WERI-Rb-1 (cell line): ENCODE data around the gene BCAP31.

Source experiments
- DNase-seq: peaks from one replicate; pipeline ENCODE4 v3.0.0-alpha.2; 2020
- H3K27ac ChIP-seq: fragments of 250-450 bp; sonication (Bioruptor Pico); 2 replicates; pipeline ENCODE4 v1.5.1; 2020; ENCODE audit warnings: mild to moderate bottlenecking, moderate library complexity
- H3K27me3 ChIP-seq: fragments of 250-450 bp; sonication (Bioruptor Pico); 2 replicates; pipeline ENCODE4 v1.5.1; 2021; ENCODE audit warnings: mild to moderate bottlenecking, low read depth, moderate library complexity; ENCODE audit not compliant: insufficient read depth, severe bottlenecking
- H3K36me3 ChIP-seq: fragments of 250-450 bp; sonication (Bioruptor Pico); 2 replicates; pipeline ENCODE4 v1.5.1; 2020; ENCODE audit warnings: mild to moderate bottlenecking, moderate library complexity
- H3K4me3 ChIP-seq: 2 replicates; pipeline ENCODE4 v1.5.1; 2011; ENCODE audit warnings: low read depth, mild to moderate bottlenecking, control low read depth, low read length
- H3K9me3 ChIP-seq: fragments of 250-450 bp; sonication (Bioruptor Pico); 2 replicates; pipeline ENCODE4 v1.5.1; 2021; ENCODE audit warnings: mild to moderate bottlenecking, moderate library complexity; ENCODE audit not compliant: severe bottlenecking
- TF ChIP-seq, protein P1 (sequence below): IDR thresholded peaks from 2 replicates; pipeline ENCODE4 v1.5.1; 2011; ENCODE audit warnings: low read depth, mild to moderate bottlenecking, control low read depth, inconsistent platforms, low read length

The BCAP31 gene

DNA sequence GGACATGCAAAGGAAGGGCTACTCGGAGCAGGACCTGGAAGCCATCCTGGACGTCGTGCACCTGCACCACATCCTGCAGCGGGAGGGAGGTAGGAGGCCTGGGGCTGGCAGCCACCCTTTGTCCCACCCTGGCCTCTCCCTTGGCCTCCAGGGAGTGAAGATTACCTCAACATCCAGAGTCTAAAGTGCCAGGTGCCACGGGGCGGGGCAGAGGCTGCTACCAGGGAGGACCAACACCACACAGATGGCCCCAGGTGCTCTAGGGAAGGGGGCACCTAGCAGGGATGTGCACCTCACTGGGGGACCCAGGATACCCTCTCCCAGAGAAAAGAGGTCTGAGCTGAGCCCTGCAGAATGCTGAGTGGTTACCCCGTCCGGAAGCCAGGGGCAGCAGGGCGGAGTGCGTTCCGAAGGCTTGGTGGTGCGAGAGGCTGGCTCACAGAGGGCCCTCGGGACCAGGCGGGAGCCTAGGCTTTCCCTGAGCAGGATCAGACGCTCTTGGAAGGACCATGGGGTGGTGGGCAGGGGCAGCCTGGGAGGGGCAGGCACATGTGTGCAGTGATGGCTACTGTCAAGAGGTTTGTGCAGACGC, 16.5 kb upstream of the BCAP31 start:
- Histone ChIP-seq H3K36me3 (peaks cover 10% of the 10 kb centered on the region), H3K27ac (no peak overlapping the region), H3K9me3 (no peaks in the 10 kb centered on the region), H3K27me3 (peaks cover 5% of the 10 kb centered on the region), H3K4me3 (no peak overlapping the region)
- TF ChIP-seq, protein P1, sequence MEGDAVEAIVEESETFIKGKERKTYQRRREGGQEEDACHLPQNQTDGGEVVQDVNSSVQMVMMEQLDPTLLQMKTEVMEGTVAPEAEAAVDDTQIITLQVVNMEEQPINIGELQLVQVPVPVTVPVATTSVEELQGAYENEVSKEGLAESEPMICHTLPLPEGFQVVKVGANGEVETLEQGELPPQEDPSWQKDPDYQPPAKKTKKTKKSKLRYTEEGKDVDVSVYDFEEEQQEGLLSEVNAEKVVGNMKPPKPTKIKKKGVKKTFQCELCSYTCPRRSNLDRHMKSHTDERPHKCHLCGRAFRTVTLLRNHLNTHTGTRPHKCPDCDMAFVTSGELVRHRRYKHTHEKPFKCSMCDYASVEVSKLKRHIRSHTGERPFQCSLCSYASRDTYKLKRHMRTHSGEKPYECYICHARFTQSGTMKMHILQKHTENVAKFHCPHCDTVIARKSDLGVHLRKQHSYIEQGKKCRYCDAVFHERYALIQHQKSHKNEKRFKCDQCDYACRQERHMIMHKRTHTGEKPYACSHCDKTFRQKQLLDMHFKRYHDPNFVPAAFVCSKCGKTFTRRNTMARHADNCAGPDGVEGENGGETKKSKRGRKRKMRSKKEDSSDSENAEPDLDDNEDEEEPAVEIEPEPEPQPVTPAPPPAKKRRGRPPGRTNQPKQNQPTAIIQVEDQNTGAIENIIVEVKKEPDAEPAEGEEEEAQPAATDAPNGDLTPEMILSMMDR, result no peak
- DNase-seq, result no peak

DNA sequence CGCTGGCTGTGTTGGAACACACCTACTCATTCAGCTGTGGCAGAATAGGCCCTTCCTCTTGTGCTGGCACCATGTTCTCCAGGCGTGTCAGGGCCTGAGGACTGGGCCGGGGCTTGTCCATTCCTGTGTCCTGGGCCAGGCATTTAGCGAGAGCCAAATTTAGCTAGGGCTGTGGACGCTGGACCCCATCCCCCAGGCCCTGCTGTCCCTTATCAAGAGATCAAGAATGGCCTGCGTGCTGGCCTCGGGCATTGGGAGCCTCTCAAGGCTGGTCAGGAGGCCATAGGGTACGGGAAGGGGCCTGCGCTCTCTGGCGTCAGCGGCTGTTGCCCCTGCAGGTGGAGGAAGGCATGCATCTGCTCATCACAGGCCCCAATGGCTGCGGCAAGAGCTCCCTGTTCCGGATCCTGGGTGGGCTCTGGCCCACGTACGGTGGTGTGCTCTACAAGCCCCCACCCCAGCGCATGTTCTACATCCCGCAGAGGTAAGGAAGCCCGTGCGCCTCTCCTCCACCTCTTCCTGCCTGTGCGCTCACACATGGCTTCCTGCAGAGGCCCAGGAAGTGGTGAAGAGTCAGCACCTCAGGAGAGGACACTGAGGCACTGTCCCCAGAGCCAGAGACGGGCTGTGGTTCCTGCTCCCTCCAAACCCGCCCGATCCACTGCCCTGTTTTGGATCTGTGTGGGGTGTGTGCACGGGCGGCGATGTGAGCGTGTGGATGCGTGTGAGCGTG, 15.7 kb upstream of the BCAP31 start:
- Histone ChIP-seq H3K36me3 (peaks cover 10% of the 10 kb centered on the region), H3K27ac (no peak overlapping the region), H3K9me3 (no peaks in the 10 kb centered on the region), H3K4me3 (no peak overlapping the region), H3K27me3 (peaks cover 5% of the 10 kb centered on the region)
- no peak for DNase-seq
- TF ChIP-seq, protein P1, result no peak

DNA sequence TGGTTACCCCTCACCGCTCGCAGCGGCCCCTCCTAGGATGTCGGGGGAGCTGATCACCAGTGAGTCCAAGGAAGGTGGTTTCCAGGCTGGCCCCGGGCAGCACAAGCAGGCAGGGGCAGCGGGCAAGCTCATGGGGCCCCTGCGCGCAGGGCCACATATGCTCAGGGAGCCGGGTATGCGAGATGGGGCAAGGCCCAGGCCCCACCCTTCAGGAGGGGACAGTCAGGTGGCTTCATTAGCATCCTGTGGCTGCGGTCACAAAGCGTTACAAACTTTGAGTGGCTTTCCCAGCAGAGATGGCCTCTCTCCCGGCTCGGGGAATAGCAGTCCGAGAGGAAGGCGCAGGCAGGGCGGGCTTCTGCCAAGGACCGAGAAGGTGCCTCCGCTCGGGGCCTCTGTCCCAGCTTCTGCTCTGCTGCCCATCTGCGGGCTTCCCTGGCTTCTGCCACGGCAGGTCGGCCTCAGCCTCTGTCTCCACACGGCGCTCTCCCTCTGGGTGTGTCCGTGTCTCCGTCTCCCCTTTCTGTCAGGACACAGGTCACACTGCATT, 13.9 kb upstream of the BCAP31 start:
- no peak for DNase-seq
- H3K27ac ChIP-seq, result no peak overlapping the region
- TF ChIP-seq, protein P1, result no peak

DNA sequence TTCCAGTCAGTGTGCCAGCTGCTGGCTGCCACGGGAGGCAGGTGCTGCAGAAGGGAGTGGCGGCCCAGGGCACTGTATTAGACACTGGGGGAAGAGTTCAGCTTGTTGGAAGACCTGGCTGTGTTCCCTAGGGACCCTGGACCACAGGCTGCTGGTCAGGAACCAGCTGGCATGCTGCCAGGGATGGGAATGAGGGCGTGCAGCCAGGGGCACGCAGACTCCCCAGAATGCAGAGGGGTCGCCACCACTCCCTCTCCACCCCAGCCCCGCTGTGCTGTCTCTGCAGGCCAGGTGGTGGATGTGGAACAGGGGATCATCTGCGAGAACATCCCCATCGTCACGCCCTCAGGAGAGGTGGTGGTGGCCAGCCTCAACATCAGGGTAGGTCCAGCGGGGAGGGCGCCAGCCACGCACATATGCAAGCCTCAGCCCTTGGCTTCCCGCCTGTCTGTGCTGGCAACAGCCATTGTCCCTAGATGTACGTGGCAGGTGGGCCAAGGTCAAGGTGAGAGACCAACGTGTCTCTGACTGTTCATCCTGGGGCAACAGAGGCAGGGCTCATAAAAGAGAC, 12.8 kb upstream of the BCAP31 start:
- no peak for DNase-seq
- TF ChIP-seq, protein P1, result no peak
- Histone ChIP-seq H3K27ac (no peak overlapping the region), H3K36me3 (peaks cover 11% of the 10 kb centered on the region), H3K27me3 (peaks cover 7% of the 10 kb centered on the region), H3K4me3 (no peak overlapping the region), H3K9me3 (no peaks in the 10 kb centered on the region)

More for the DNA sequence above, 13.9 kb upstream of the BCAP31 start:
- Histone ChIP-seq H3K27me3 (peaks cover 7% of the 10 kb centered on the region), H3K4me3 (no peak overlapping the region), H3K36me3 (peaks cover 10% of the 10 kb centered on the region), H3K9me3 (no peaks in the 10 kb centered on the region)

DNA sequence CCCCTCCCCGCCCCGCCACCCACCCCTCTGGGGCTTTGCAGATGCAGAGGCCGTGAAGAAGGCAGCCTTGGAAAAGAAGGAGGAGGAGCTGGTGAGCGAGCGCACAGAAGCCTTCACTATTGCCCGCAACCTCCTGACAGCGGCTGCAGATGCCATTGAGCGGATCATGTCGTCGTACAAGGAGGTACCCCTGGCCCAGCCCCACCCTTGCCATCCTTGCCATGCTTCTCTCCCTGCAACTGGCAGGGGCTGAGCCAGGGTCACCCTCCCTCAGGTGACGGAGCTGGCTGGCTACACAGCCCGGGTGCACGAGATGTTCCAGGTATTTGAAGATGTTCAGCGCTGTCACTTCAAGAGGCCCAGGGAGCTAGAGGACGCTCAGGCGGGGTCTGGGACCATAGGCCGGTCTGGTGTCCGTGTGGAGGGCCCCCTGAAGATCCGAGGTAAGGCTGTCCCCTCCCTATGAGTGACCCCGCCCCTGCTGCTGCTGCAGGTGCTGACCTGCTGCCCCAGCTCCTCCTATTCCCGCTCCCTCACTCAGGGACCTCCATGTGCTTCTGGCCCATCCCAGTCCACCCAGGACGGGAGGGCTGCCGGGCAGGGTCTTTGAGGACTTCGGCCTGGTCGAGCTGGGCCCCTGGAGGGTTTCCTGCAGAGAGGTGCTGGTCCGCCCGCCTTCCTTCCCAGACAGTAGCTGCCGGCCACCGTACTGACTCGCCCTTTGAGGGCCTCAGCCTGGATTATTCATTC, 12.1 kb upstream of the BCAP31 start:
- Histone ChIP-seq H3K27me3 (peaks cover 7% of the 10 kb centered on the region), H3K36me3 (peaks cover 17% of the 10 kb centered on the region), H3K27ac (no peak overlapping the region), H3K9me3 (no peaks in the 10 kb centered on the region), H3K4me3 (no peak overlapping the region)
- DNase-seq, result no peak
- TF ChIP-seq, protein P1, result no peak
